Colonic mucosa (tissue), 4 donors: Measurements from ENCODE around the gene UNC5C. TPM values are rescaled to one million over a fixed set of nuclear protein-coding genes. Genes with fewer than 3 reads are reported as not detected.

Experiments
- DNase-seq: peaks from one replicate; pipeline ENCODE4 v3.0.0-alpha.2; 2020
- H3K27ac ChIP-seq: fragments of 200-600 bp; one replicate; pipeline ENCODE4 v1.8.0; 2021
- H3K27me3 ChIP-seq: fragments of 200-600 bp; one replicate; pipeline ENCODE4 v1.8.0; 2021
- H3K36me3 ChIP-seq: fragments of 200-600 bp; one replicate; pipeline ENCODE4 v1.8.0; 2021
- H3K4me1 ChIP-seq: fragments of 200-600 bp; one replicate; pipeline ENCODE4 v1.8.0; 2021; ENCODE audit warnings: mild to moderate bottlenecking
- H3K4me3 ChIP-seq: fragments of 200-600 bp; one replicate; pipeline ENCODE4 v1.8.0; 2021
- H3K9ac ChIP-seq, 2 donors: one replicate each; pipeline ENCODE4 v1.7.0; 2013; ENCODE audit warnings: control low read depth in 2 of 2, low read depth in 2 of 2, low read length in 2 of 2
- H3K9me3 ChIP-seq: fragments of 200-600 bp; one replicate; pipeline ENCODE4 v1.8.0; 2021
- CTCF ChIP-seq: fragments of 200-600 bp; IDR thresholded peaks from one replicate; pipeline ENCODE4 v1.8.0; 2022; ENCODE audit warnings: antibody characterized with exemption, mild to moderate bottlenecking
- intact Hi-C: fragments of 100-400 bp; cut with DNase I; formaldehyde crosslinking; loops from one replicate; pipeline ENCODE4 v1.14.1; 2022
- total RNA-seq, 2 donors: library from RNA; stranded (reverse); fragmentation: NEBNext Ultra II Directional in 1 of 2; extraction: Animal tissue kit (Norgen Biotek cat#: 25700) in 1 of 2; gene quantifications; one replicate each; pipeline ENCODE4 v1.2.1, GENCODE V29; 2021
- donor health status: healthy.
- donor health status: DM: no; HTN: no; CAD: no.
- donor health status: DM: no; HTN: no; CAD: no.

The UNC5C gene
- total RNA-seq, 2 donors from 2014 or later, result 3.9 to 4.2 TPM

GRCh38 chr4:95263391-95263790, 285.4 kb downstream of the UNC5C start:
- Histone ChIP-seq H3K9ac (no peak overlapping the region), H3K27me3 (no peaks in the 10 kb centered on the region), H3K9me3 (no peaks in the 10 kb centered on the region), H3K36me3 (no peaks in the 10 kb centered on the region), H3K27ac (no peak overlapping the region), H3K4me1 (no peaks in the 10 kb centered on the region), H3K4me3 (no peak overlapping the region)
- no peak for TF ChIP-seq CTCF
- intact Hi-C loops, result no loop called here
- DNase-seq, result no peak

GRCh38 chr4:95256108-95256835, 292.5 kb downstream of the UNC5C start:
- Histone ChIP-seq H3K4me3 (no peak overlapping the region), H3K9me3 (no peaks in the 10 kb centered on the region), H3K27me3 (no peaks in the 10 kb centered on the region), H3K9ac (no peak overlapping the region), H3K27ac (no peak overlapping the region), H3K36me3 (no peaks in the 10 kb centered on the region), H3K4me1 (no peaks in the 10 kb centered on the region)
- intact Hi-C loops, result no loop called here
- no peak for DNase-seq
- TF ChIP-seq CTCF, result no peak

- Histone ChIP-seq H3K27me3 (no peaks in the 10 kb centered on the region), H3K9me3 (no peaks in the 10 kb centered on the region), H3K36me3 (no peaks in the 10 kb centered on the region), H3K27ac (no peak overlapping the region), H3K9ac (no peak overlapping the region), H3K4me1 (no peaks in the 10 kb centered on the region), H3K4me3 (no peak overlapping the region)
- intact Hi-C loops, result no loop called here
- no peak for DNase-seq
- TF ChIP-seq CTCF, result no peak
These were observed 293.2 kb downstream of the UNC5C start for GRCh38 chr4:95255396-95256107.

- H3K9me3 ChIP-seq, result no peaks in the 10 kb centered on the region
- H3K27ac ChIP-seq, result no peak overlapping the region
- H3K4me1 ChIP-seq, result no peaks in the 10 kb centered on the region
- H3K27me3 ChIP-seq, result no peaks in the 10 kb centered on the region
- no peak overlapping the region for H3K4me3 ChIP-seq
- intact Hi-C loops, result no loop called here
- H3K36me3 ChIP-seq, result no peaks in the 10 kb centered on the region
- DNase-seq, result no peak
- TF ChIP-seq CTCF, result no peak
- H3K9ac ChIP-seq, result no peak overlapping the region
These were observed 297.2 kb downstream of the UNC5C start for GRCh38 chr4:95251568-95251967.

GRCh38 chr4:95250544-95251137, 298.1 kb downstream of the UNC5C start:
- intact Hi-C loops, result no loop called here
- Histone ChIP-seq H3K27me3 (no peaks in the 10 kb centered on the region), H3K4me3 (no peak overlapping the region), H3K4me1 (no peaks in the 10 kb centered on the region), H3K36me3 (no peaks in the 10 kb centered on the region), H3K9ac (no peak overlapping the region), H3K9me3 (no peaks in the 10 kb centered on the region), H3K27ac (no peak overlapping the region)
- no peak for TF ChIP-seq CTCF
- no peak for DNase-seq
